GM12878 (cell line): ENCODE data around the gene FUBP1.

Experiments
- ATF3 ChIP-seq: IDR thresholded peaks from 2 replicates; pipeline ENCODE4 v1.6.1; 2011; ENCODE audit warnings: low read depth, mild to moderate bottlenecking, low read length, moderate library complexity, borderline replicate concordance; ENCODE audit errors: extremely low read depth
- CREB1 ChIP-seq: IDR thresholded peaks from 2 replicates; pipeline ENCODE4 v1.6.1; 2012; ENCODE audit warnings: low read depth, mild to moderate bottlenecking, inconsistent platforms
- HDAC2 ChIP-seq: fragments of 200-600 bp; sonication (generic); IDR thresholded peaks from 2 replicates; pipeline ENCODE4 v1.6.1; 2017
- PBX3 ChIP-seq: IDR thresholded peaks from 2 replicates; pipeline ENCODE4 v1.6.1; 2011; ENCODE audit warnings: mild to moderate bottlenecking, low read depth, low read length, moderate library complexity; ENCODE audit not compliant: insufficient replicate concordance
- POLR2A ChIP-seq: IDR thresholded peaks from 2 replicates; pipeline ENCODE4 v1.6.1; 2011; ENCODE audit warnings: low read depth, mild to moderate bottlenecking, low read length
- PRDM15 ChIP-seq: fragments of 450-650 bp; formaldehyde crosslinking; IDR thresholded peaks from 2 replicates; pipeline ENCODE4 v1.4.0; 2020; ENCODE audit warnings: mild to moderate bottlenecking, moderate library complexity
- RAD21 ChIP-seq: IDR thresholded peaks from 2 replicates; pipeline ENCODE4 v1.6.1; 2011; ENCODE audit warnings: mild to moderate bottlenecking, low read depth, low read length, moderate library complexity; ENCODE audit not compliant: insufficient read depth
- TF ChIP-seq, protein P1 (sequence below): IDR thresholded peaks from 2 replicates; pipeline ENCODE4 v1.6.1; 2011; ENCODE audit warnings: low read depth, low read length, improper control_type of control experiment, borderline replicate concordance
- TF ChIP-seq, protein P2 (sequence below), 3 experiments: IDR thresholded peaks in 2 of 3; conservative IDR thresholded peaks in 1 of 3; 2 replicates each; pipeline ENCODE4 v1.5.1; 2011; ENCODE audit warnings: low read depth in 3 of 3, low read length in 3 of 3, mild to moderate bottlenecking in 3 of 3, control low read depth in 2 of 3, moderate library complexity in 2 of 3, inconsistent platforms in 1 of 3, mixed read lengths in 1 of 3; ENCODE audit not compliant: control insufficient read depth in 2 of 3, insufficient read depth in 1 of 3; ENCODE audit errors: extremely low read depth in 1 of 3

- TF ChIP-seq ATF3 (no peak), PBX3 (no peak), HDAC2 (no peak), POLR2A (no peak), PRDM15 (CRISPR knock-in tag) (no peak), CREB1 (no peak), RAD21 (no peak)
- TF ChIP-seq, protein P1, sequence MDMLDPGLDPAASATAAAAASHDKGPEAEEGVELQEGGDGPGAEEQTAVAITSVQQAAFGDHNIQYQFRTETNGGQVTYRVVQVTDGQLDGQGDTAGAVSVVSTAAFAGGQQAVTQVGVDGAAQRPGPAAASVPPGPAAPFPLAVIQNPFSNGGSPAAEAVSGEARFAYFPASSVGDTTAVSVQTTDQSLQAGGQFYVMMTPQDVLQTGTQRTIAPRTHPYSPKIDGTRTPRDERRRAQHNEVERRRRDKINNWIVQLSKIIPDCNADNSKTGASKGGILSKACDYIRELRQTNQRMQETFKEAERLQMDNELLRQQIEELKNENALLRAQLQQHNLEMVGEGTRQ = no peak
- TF ChIP-seq, protein P2, sequence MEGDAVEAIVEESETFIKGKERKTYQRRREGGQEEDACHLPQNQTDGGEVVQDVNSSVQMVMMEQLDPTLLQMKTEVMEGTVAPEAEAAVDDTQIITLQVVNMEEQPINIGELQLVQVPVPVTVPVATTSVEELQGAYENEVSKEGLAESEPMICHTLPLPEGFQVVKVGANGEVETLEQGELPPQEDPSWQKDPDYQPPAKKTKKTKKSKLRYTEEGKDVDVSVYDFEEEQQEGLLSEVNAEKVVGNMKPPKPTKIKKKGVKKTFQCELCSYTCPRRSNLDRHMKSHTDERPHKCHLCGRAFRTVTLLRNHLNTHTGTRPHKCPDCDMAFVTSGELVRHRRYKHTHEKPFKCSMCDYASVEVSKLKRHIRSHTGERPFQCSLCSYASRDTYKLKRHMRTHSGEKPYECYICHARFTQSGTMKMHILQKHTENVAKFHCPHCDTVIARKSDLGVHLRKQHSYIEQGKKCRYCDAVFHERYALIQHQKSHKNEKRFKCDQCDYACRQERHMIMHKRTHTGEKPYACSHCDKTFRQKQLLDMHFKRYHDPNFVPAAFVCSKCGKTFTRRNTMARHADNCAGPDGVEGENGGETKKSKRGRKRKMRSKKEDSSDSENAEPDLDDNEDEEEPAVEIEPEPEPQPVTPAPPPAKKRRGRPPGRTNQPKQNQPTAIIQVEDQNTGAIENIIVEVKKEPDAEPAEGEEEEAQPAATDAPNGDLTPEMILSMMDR (IDR thresholded peaks at IDR 0.05 in 2 of 3, conservative IDR thresholded peaks at IDR 0.05 in 1 of 3; ENCODE audit: control insufficient read depth in 2 of 3, extremely low read depth in 1 of 3, insufficient read depth in 1 of 3, low read depth in 3 of 3, low read length in 3 of 3) = no peak
These were observed 68.8 kb downstream of the FUBP1 start for GRCh38 chr1:77910116-77910515.
